ENCODE measurements around the gene PDLIM1.

DNA sequence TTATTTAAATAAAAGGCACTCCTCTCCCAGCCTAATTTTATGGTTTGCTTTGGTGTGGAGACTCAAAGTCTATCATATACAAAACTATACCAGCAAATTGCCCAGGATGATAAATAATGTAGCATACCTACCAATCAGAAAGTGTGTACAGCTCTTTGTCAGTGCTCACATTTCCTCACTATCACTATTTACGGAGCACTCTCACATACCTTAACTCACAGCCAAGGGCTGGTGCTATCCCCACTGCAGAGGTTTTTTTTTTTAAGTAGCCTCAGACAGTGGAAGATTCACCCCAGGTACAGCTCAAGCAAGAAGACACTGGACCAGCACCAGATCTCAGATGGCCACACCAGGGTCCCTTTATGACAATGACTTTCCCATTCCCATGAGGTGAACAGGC lies 2.5 kb downstream of the PDLIM1 start:
- TF ChIP-seq, protein P1, sequence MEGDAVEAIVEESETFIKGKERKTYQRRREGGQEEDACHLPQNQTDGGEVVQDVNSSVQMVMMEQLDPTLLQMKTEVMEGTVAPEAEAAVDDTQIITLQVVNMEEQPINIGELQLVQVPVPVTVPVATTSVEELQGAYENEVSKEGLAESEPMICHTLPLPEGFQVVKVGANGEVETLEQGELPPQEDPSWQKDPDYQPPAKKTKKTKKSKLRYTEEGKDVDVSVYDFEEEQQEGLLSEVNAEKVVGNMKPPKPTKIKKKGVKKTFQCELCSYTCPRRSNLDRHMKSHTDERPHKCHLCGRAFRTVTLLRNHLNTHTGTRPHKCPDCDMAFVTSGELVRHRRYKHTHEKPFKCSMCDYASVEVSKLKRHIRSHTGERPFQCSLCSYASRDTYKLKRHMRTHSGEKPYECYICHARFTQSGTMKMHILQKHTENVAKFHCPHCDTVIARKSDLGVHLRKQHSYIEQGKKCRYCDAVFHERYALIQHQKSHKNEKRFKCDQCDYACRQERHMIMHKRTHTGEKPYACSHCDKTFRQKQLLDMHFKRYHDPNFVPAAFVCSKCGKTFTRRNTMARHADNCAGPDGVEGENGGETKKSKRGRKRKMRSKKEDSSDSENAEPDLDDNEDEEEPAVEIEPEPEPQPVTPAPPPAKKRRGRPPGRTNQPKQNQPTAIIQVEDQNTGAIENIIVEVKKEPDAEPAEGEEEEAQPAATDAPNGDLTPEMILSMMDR (IDR thresholded peaks at IDR 0.05), result no peak
- TF ChIP-seq POLR2A (IDR thresholded peaks at IDR 0.05) (no peak), EP300 (IDR thresholded peaks at IDR 0.05) (no peak)

All from tibial nerve (tissue), 4 donors.